HG03045 (cell line): ENCODE measurements around the gene ZNF253.
"Not testable (repeated sequence)": the region's sequence is repeated elsewhere in the genome, so short reads cannot be mapped to it uniquely, and the experiment has no call there.

Experiments used
- ATAC-seq: cut with Tn5 transposase; IDR thresholded peaks from one replicate; pipeline ENCODE4 v1.9.1; 2021; ENCODE audit warnings: mild to moderate bottlenecking, moderate library complexity; ENCODE audit not compliant: unreplicated experiment

Gene ZNF253

DNA sequence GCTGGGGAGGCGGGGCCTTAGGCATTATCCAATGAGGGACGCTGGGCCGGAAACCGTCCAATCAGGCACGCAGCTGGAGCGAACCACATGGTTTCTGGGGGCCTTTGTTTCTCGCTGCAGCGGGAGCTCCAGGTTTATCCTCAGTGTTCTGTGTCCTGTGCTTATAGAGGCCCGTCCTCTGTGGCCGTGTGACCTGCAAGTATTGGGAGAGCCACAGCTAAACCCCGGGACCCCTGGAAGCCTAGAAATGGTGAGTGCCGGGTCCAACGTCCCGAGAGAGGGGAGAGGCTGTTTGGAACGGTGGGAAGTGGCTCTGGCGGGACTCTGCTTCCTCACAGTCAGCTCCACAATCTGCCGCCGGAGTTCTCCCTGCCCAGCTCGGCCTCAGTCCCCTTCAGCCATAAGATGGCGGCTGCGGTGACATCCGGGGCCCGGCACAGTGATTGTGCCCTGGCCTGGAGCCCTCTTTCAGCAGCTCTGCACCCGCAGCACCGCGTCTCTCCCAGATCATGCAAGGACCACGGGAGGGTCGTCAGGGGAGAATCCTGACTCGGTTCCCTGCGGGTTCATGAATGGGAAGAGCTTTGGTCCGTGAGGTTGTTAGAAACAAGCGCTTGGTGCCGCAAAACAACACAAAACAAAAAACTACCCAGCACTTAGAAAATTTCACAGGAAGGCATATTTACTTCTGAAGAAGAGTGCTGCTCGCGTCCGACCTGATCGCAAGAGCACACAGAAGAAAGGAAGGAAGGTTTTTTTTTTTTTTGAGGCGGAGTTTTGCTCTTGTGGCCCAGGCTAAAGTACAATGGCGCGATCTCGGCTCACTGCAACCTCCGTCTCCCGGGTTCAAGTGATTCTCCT, at the start of gene ZNF253:
Gene ZNF253 (plus strand): TSS at position 133 of the 861 bp plus-strand sequence. CDS start 115 bp downstream, at position 248.
- ATAC-seq, result peak; percentile 97

DNA sequence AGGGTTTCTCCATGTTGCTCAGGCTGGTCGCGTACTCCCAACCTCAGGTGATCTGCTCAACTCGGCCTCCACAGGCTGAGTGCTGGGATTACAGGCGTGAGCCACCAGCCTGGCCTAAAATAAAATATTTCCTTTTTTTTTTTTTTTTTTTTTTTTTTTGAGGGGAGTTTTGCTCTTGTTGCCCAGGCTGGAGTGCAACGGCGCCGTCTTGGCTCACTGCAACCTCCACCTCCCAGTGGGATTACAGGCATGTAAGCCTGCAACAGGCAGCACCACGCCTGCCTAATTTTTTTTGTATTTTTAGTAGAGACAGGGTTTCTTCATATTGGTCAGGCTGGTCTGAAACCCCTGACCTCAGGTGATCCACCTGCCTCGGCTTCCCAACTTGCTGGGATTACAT, 49.0 kb upstream of the ZNF253 start:
- no peak for ATAC-seq

- ATAC-seq, result no peak
Observed at GRCh38 chr19:19817357-19817756, 48.3 kb upstream of the ZNF253 start.

GRCh38 chr19:19820774-19821320, 44.8 kb upstream of the ZNF253 start:
- ATAC-seq, result no peak

DNA sequence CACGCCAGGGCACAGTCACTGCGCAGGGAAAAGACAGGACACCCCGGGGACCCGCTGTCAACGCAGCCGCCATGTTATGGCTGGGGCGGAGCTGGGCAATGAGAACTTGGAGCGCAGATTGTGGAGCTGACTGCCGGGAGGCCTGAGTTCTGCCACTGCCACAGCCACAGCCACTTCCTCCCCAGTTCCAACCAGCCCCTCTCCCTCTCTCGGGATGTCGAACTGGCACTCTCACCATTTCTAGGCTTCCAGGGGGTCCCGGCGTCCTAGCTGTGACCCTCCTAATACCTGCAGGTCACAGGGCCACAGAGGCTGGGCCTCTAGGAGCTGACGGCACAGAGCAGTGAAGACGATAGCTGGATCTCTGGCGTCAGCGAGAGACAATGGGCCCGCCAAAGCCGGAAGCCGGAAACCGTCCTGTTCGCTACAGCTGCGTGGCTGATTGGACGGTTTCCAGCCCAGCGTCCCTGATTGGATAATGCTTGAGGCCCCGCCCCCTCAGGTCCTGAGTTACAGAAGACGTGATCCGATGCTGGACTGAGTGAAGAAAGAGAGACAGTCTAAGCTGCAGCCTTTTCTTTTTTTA, 44.2 kb upstream of the ZNF253 start, which contains the start of gene ZNF506:
Gene ZNF506 (minus strand): TSS at position 385 of the 586 bp plus-strand sequence. CDS start 147 bp downstream, at position 238.
- ATAC-seq, result peak; percentile 94

DNA sequence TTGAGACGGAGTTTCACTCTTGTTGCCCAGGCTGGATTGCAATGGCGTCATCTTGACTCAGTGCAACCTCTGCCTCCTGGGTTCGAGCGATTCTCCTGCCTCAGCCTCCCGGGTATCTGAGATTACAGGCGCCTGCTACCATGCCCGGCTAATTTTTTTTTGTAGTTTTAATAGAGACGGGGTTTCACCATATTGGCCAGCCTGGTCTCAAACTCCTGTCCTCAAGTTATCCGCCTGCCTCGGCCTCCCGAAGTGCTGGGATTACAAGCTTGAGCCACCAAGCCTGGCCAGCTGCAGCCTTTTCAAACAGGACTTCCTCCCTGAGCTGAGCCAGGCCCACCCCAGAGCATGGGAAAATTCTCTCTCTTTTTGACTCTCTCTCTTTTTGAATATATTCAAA, 43.7 kb upstream of the ZNF253 start:
- not testable (repeated sequence) for ATAC-seq

GRCh38 chr19:19823916-19824315, 41.8 kb upstream of the ZNF253 start:
- ATAC-seq, result no peak

GRCh38 chr19:19826875-19827274, 38.8 kb upstream of the ZNF253 start:
- ATAC-seq, result no peak

DNA sequence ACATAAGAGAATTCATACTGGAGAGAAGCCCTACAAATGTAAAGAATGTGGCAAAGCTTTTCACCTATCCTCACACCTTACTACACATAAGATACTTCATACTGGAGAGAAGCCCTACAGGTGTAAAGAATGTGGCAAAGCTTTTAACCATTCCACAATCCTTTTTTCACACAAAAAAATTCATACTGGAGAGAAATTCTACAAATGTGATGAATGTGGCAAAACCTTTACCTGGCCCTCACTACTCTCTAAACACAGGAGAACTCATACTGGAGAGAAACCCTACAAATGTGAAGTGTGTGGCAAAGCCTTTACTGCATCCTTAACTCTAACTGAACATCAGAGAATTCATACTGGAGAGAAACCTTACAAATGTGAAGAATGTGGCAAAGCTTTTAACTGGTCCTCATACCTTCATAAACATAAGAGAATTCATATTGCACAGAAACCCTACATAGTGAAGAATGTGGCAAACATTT, 30.1 kb upstream of the ZNF253 start:
- no peak for ATAC-seq

GRCh38 chr19:19847781-19848180, 17.9 kb upstream of the ZNF253 start:
- no peak for ATAC-seq

DNA sequence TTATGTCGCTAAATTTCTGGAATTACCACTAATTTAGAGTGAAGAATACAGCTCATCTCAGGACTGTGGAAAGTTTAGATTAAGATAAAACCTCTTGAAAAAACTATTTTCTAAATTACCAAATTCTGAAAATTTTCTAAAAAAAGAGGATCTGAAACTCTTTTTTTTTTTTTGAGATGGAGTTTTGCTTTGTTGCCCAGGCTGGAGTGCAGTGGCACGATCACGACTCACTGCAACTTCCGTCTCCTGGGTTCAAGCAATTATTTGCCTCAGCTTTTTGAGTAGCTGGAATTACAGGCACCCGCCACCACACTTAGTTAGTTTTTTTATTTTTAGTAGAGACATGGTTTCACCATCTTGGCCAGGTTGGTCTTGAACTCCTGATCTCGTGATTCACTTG, 16.6 kb upstream of the ZNF253 start:
- ATAC-seq, result no peak

- not testable (repeated sequence) for ATAC-seq
Observed at GRCh38 chr19:19851740-19852139, 13.9 kb upstream of the ZNF253 start.

GRCh38 chr19:19858751-19859150, 6.9 kb upstream of the ZNF253 start:
- ATAC-seq, result no peak

DNA sequence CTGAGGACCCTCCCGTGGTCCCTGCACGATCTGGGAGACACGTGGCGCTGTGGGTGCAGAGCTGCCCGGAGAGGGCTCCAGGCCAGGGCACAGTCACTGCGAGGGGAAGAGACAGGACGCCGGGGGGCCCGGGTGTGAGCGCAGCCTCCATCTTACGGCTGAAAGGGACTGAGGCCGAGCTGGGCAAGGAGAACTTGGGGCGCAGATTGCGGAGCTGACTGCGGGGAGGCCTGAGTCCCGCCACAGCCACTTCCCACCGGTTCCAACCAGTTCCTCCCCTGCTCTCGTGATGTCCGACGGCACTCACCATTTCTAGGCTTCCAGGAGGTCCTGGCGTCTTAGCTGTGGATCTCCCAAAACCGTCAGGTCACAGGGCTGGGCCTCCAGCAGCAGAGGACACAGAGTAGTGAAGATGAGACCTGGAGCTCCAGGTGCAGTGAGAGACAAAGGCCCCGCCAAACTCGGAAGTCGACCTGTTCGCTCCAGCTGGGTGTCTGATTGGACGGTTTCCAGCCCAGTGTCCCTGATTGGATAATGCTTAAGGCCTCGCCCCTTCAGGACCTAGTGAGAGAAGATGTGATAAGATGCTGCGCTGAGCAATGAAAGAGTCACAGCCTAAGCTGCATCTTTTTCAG, 4.8 kb upstream of the ZNF253 start:
- no peak for ATAC-seq

GRCh38 chr19:19866611-19867248, 1.0 kb downstream of the ZNF253 start:
- no peak for ATAC-seq

- ATAC-seq, result not testable (repeated sequence)
Observed at GRCh38 chr19:19870086-19870485, 4.4 kb downstream of the ZNF253 start.

DNA sequence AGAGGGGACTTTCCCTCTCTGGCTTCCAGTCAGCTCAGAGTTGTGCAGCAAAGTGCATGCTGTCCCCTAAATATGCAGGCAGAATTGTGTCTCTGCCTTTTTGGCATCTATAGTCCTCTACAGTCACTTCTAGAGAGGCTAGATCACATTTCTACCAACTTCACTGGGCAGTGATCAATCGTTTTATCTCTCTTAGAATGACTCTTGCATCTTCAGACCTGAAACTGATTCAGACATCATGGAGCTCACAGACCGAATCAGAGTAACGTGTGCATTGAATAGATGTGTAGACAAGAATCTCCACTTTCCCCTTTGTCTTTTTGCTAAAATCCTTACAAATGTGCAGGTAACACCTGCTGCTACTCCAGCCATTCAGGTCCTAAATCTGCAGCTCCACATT, 6.2 kb downstream of the ZNF253 start:
- no peak for ATAC-seq

- ATAC-seq, result no peak
Observed at GRCh38 chr19:19873381-19873780, 7.7 kb downstream of the ZNF253 start.

- no peak for ATAC-seq
Observed at GRCh38 chr19:19877724-19878123, 12.0 kb downstream of the ZNF253 start.

GRCh38 chr19:19884583-19884982, 18.9 kb downstream of the ZNF253 start:
- no peak for ATAC-seq
